ENCODE measurements around the gene SCUBE2.

GRCh38 chr11:9037046-9037780 lies 54.2 kb downstream of the SCUBE2 start:
- TF ChIP-seq EZH2phosphoT487 (IDR thresholded peaks at IDR 0.05; ENCODE audit: borderline replicate concordance, low read length) (no peak), EZH2 (IDR thresholded peaks at IDR 0.05; ENCODE audit: low read length, unreplicated experiment) (no peak)
- TF ChIP-seq, protein P1, sequence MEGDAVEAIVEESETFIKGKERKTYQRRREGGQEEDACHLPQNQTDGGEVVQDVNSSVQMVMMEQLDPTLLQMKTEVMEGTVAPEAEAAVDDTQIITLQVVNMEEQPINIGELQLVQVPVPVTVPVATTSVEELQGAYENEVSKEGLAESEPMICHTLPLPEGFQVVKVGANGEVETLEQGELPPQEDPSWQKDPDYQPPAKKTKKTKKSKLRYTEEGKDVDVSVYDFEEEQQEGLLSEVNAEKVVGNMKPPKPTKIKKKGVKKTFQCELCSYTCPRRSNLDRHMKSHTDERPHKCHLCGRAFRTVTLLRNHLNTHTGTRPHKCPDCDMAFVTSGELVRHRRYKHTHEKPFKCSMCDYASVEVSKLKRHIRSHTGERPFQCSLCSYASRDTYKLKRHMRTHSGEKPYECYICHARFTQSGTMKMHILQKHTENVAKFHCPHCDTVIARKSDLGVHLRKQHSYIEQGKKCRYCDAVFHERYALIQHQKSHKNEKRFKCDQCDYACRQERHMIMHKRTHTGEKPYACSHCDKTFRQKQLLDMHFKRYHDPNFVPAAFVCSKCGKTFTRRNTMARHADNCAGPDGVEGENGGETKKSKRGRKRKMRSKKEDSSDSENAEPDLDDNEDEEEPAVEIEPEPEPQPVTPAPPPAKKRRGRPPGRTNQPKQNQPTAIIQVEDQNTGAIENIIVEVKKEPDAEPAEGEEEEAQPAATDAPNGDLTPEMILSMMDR (conservative IDR thresholded peaks at IDR 0.05; ENCODE audit: low read depth, low read length): no peak

Data from PC-3 (cell line).